Central memory CD4-positive, alpha-beta T cell (primary cell): Measurements from ENCODE around the gene RAE1.

Experiments used
- DNase-seq: peaks from one replicate; pipeline ENCODE4 v3.0.0; 2022

The RAE1 gene

GRCh38 chr20:57402206-57403125 is 51.4 kb downstream of the RAE1 start:
- no peak for DNase-seq

- DNase-seq = no peak
Observed at GRCh38 chr20:57403216-57403615, 52.2 kb downstream of the RAE1 start.

GRCh38 chr20:57404006-57404405 is 53.0 kb downstream of the RAE1 start:
- DNase-seq = no peak

DNA sequence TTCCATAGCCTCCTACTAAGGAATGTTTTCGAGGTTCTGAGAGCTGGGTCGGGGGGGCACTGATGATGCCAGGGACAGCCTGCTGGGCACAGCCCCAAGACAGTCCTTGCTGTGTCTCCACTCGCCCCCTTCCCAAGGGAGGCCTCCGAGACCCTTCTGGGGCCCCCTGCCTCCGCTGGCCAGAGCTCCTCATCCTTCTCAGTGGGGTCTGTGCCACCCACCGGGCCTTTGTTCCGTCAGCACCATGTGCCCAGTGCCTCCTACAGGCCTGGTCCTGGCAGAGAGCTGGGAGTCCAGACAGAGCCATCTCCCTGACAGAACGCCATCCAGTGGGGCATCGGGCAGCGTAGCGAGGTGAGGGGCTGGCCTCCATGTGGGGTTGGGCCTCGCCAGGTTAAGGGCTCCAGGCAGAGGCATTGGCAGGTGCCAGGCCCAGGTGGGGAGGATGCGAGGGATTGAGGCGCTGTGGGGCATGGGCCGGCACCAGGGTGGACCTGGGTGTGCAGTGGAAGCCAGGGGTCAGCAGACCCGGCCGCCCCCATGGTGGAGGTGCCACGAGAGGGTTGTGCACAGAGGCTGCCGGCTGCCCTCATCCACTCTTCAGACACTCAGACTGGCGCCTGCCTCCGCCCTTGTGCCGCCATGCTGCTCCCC is 53.5 kb downstream of the RAE1 start:
- DNase-seq = no peak

- no peak for DNase-seq
Observed at GRCh38 chr20:57405236-57406016, 54.4 kb downstream of the RAE1 start.

DNA sequence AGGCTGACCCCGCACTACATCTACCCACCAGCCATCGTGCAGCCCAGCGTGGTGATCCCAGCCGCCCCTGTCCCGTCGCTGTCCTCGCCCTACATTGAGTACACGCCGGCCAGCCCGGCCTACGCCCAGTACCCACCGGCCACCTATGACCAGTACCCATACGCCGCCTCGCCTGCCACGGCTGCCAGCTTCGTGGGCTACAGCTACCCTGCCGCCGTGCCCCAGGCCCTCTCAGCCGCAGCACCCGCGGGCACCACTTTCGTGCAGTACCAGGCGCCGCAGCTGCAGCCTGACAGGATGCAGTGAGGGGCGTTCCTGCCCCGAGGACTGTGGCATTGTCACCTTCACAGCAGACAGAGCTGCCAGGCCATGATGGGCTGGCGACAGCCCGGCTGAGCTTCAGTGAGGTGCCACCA is 56.5 kb downstream of the RAE1 start:
- DNase-seq = no peak

- DNase-seq = no peak
Observed at GRCh38 chr20:57408131-57408530, 57.1 kb downstream of the RAE1 start.

DNA sequence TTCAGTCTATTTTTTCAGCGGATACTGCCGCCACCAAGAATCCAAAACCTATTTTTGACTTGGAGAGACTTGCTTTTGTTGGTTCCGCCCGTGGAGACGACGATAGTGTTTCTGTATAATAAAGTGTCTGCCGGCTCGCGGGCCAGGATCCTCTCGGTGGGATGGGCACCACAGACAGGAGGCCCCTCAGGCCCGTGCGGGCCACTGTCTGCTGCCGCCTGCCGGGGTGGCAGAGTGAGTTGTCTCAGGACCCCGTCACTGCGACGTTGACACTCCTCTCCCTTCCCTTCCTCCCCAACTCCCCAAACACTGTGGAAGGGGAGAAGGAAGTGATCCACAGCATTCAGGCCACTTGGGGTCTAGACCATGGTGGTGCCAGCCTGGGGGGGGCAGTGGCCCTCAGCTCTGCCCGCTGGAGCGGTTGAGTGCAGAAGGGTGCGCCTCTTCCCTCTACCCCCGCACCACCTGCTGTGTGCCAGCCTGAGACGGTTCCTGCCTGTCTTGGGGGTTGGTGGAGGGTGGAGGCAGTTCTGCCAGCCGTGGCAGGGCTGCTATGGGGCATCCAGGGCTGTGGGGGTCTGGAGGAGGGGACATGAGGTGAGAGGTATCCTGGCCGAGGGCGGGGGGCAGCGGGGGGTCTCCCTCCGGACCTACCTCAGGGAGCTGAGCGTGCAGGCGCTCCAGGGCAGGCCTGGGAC is 57.6 kb downstream of the RAE1 start:
- no peak for DNase-seq

- no peak for DNase-seq
Observed at GRCh38 chr20:57409316-57409671, 58.2 kb downstream of the RAE1 start.

DNA sequence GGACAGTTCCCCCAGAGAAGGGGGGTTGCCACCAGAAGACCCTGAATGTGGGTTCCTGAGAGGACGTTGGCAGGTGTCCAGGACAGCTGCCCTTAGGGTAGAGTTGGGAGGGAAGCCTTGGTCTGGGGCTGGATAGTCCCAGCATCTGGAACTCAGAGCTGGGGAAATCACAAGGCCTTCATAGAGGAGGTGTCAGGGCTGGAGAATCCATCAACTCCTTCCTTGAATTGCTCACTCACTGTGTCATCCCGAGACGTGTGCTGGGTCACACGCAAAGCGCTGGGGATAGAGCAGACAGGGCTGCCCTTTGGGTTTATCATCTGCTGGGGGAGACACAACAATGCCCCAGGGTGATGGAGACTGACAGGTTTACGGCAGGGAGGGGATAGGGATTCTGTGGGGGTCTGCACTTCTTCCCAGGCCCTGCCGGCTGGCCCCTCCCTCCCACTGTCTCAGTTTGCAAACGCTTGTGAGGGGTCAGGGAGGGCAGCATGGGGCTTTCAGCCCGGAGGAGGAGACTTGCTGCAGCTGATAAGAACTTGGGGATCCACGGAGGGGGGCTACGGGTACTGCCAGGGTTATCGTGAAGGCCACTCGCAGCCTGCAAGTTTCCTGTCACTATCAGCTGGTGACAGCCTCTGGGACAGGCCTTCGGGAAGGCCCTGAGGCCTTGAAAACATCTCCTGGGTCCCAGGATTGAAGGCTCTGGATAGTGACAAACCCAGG is 58.8 kb downstream of the RAE1 start:
- DNase-seq = no peak

- DNase-seq = no peak
Observed at GRCh38 chr20:57410398-57410920, 59.4 kb downstream of the RAE1 start.

DNA sequence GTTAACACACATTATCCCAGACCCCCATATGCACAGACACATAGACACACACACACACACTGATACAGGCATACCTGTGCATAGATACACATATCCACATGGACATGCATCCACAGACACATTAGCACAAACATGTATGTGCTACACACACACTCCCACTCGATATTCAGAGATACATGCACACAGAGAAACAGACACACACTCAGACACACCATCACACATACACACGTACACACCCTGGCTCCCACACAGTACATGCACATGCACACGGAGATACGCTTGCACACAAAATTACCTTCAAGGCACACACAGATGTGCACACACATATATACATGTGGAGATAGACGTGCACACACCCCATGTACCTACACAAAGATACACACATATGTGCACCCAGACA is 59.9 kb downstream of the RAE1 start:
- DNase-seq = no peak

DNA sequence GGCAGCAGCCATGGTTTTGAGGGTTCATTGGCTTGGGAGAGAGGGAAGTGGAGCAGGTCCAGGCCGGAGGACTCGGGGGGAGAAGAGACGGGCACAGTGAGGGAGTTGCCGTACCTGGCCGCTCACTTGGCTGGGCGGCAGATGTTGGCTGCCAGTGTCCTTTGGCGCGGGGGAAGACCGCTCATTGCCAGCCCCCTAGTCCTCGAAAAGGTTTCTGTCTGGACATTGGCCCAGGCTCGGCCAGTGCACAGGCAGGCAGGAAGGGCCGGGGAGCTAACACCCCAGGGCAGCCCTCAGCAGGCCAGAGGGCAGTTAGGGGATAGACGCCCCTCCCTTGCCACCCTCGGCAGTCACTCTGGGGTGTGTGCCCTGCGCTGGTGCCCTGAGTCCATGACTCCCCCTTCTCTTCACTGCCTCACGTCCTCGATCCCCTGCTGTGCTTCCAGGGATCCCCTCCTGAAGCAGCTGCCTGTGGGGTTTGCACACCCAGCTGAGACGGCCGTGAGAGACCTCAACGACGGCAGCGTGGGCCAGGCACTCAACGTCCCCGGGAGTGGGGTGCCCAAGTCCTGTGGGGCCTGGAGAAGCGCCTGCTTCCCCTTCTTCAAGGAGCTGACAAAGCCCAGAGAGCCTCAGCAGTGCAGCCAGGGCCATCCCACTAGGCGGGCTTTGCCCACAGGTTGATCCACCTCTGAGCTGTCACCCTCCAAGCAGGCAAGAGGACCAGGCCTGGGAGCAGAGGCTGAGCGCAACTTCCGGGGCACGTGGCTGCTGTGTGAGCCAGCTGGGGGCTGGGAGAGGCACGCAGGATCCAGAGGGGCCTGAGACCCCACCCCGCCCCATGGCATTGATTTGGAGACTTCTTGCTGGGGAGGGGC is 60.6 kb downstream of the RAE1 start:
- no peak for DNase-seq

- no peak for DNase-seq
Observed at GRCh38 chr20:57412347-57413029, 61.4 kb downstream of the RAE1 start.

DNA sequence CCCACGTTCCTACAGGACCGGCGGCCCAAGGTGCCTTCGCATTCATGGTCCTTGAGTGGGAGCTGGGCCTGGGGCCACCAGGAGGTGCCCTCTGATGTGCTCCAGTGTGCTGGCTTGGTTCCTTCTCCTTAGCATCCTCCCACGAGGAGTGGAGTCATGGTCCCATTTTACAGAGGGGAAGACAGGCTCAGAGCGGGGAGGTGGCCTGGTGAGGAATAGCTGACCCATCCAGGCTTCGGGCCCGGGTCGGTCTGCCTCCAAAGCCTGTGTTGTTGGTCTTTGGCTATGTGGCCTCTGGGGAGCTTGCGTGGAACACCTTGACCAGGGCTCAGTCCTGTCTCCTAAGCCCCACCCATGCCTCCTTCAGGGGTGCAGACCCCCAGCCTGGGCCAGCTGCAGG is 62.9 kb downstream of the RAE1 start:
- DNase-seq = no peak

DNA sequence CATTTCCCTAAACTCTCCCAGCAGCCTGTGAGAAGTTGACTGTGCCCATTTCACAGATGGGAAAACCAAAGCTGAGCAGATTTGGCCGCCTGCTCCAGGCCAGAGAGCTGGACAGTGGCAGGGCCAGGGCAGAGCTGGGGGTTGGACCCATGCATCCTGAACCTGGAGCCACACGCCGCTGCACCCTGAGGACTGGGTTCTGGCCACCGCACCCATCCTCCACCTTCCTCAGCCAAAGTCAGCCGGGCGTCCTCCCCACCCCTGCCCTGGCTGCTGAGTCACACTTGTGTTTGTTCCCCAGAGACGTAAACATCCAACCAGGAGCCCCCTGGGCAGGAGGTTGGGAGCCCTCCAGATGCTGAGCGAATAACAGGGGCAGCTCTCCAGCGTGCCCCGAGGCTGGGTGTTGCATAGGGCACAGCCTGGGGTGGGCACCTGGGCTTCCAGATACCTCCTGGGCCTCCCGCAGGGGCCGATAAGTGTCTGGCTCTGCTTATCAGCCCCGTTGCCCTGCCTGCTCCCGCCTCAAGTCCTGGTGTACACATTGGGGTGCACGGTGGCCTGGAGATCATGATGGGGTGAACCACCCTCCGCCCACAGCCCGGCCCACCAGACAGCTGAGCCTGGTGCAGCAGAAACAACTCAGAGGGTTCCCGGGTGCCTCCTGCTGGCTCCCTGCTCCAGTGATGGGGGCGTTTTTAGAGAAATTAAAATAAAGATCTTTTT is 64.0 kb downstream of the RAE1 start:
- no peak for DNase-seq

DNA sequence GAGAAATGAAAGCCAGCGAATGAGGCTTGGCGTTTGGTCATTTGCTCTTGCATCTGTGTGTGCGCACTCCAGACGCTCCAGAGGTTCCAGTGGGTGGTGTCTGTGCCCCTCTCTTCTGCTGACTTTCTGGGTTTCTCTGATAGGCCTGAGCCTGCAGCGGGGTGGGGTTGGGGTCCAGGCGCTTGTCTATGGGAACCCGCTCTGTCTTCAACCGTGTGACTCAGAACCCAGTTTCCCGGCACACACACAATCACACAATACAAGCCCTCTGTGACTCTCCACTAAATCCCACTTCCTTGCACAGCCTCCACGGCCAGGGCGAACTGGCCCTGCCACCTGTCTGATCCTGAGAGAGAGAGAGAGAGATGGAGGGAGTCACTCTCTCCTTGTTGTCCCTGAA is 64.7 kb downstream of the RAE1 start:
- DNase-seq = no peak

GRCh38 chr20:57416296-57417022 is 65.4 kb downstream of the RAE1 start:
- no peak for DNase-seq
